Ascending aorta (tissue), 2 donors: ENCODE data around the gene RALGAPA1. TPM values are rescaled to one million over a fixed set of nuclear protein-coding genes. Genes with fewer than 3 reads are reported as not detected.

Source experiments
- DNase-seq, 2 donors: peaks; one replicate each; pipeline ENCODE4 v3.0.0-alpha.2; 2019; ENCODE audit warnings: low spot score in 2 of 2
- H3K27ac ChIP-seq, 2 donors: fragments of 200-600 bp; sonication (generic); one replicate each; pipeline ENCODE4 v1.5.1; 2016 to 2017; ENCODE audit warnings: mild to moderate bottlenecking in 1 of 2
- H3K27me3 ChIP-seq: fragments of 200-600 bp; sonication (generic); one replicate; pipeline ENCODE4 v1.5.1; 2017
- H3K36me3 ChIP-seq, 2 donors: fragments of 200-600 bp; sonication (generic); one replicate each; pipeline ENCODE4 v1.5.1; 2016
- H3K4me1 ChIP-seq, 2 donors: fragments of 200-600 bp; sonication (generic); one replicate each; pipeline ENCODE4 v1.5.1; 2016 to 2017; ENCODE audit warnings: mild to moderate bottlenecking in 1 of 2
- H3K4me3 ChIP-seq, 2 donors: fragments of 200-600 bp; sonication (generic); one replicate each; pipeline ENCODE4 v1.5.1; 2016 to 2017; ENCODE audit warnings: mild to moderate bottlenecking in 1 of 2
- H3K9me3 ChIP-seq, 2 donors: fragments of 200-600 bp; sonication (generic); one replicate each; pipeline ENCODE4 v1.5.1; 2016
- intact Hi-C: fragments of 100-400 bp; cut with DNase I; formaldehyde crosslinking; loops from one replicate; pipeline ENCODE4 v1.15.1; 2023
- total RNA-seq: library from RNA; depleted of rRNA; stranded (reverse); fragments of >200 nt; gene quantifications from one replicate; pipeline ENCODE4 v1.1.0, GENCODE V29; 2016
- TF ChIP-seq, protein P1 (sequence below), 3 experiments: fragments of 200-600 bp in 2 of 3; fragments of 450-650 bp in 1 of 3; sonication (generic) in 2 of 3; IDR thresholded peaks; one replicate each; pipeline ENCODE4 v1.5.1; 2016 to 2019; ENCODE audit warnings: antibody characterized with exemption in 3 of 3, mild to moderate bottlenecking in 1 of 3, moderate library complexity in 1 of 3

RALGAPA1 gene
- total RNA-seq, 1 donor from 2014 or later = 101 TPM

DNA sequence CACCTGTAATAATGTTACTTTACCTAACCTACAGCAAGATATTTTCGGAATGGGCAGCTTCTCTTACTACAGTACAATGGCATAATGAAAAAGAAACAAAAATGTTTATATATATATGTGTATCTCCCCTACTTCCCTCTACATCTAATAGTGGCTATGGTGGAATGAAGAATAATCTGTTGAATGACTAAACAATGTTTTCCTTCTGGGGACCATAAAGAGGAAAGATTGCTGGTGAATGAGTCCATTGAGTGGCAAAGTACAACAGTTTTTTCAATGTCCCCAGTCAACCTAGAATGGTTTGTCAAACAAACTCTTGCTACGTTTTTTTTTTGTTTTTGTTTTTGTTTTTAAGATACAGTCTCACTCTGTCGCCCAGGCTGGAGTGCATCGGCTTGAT, 47.2 kb downstream of the RALGAPA1 start:
- Histone ChIP-seq H3K27me3 (no peaks in the 10 kb centered on the region), H3K36me3 (peaks cover 5 to 39% of the 10 kb centered on the region in 2 donors)
- intact Hi-C loops = no loop called here

DNA sequence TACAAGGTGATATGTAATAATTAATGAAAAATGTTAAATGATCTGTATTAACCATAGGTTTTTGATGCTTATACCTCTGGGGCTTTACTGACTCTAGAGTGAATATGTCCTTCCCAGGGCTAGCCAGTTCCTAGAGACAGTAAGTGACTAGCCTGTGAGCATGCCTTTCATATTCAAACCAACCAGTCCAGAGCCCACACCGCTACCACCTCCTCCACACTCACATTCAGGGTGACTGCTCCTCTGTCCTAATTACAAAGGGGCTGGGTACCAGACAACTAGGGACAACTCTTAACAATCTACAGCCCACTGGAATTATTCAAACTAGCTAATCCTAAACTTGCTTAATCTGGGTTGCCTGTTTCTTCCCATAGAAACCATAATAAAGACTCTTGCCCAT, 49.0 kb downstream of the RALGAPA1 start:
- DNase-seq = no peak
- no peak overlapping the region for H3K27ac ChIP-seq
- H3K4me3 ChIP-seq = no peak overlapping the region
- TF ChIP-seq, protein P1, sequence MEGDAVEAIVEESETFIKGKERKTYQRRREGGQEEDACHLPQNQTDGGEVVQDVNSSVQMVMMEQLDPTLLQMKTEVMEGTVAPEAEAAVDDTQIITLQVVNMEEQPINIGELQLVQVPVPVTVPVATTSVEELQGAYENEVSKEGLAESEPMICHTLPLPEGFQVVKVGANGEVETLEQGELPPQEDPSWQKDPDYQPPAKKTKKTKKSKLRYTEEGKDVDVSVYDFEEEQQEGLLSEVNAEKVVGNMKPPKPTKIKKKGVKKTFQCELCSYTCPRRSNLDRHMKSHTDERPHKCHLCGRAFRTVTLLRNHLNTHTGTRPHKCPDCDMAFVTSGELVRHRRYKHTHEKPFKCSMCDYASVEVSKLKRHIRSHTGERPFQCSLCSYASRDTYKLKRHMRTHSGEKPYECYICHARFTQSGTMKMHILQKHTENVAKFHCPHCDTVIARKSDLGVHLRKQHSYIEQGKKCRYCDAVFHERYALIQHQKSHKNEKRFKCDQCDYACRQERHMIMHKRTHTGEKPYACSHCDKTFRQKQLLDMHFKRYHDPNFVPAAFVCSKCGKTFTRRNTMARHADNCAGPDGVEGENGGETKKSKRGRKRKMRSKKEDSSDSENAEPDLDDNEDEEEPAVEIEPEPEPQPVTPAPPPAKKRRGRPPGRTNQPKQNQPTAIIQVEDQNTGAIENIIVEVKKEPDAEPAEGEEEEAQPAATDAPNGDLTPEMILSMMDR (IDR thresholded peaks at IDR 0.05) = no peak
- no peaks in the 10 kb centered on the region for H3K27me3 ChIP-seq
- peaks cover 16 to 43% of the 10 kb centered on the region in 2 donors for H3K36me3 ChIP-seq
- no peaks in the 10 kb centered on the region for H3K9me3 ChIP-seq
- intact Hi-C loops = no loop called here
- no peaks in the 10 kb centered on the region for H3K4me1 ChIP-seq

More for the DNA sequence above, 47.2 kb downstream of the RALGAPA1 start:
- DNase-seq = no peak
- no peak overlapping the region for H3K27ac ChIP-seq
- H3K4me1 ChIP-seq = no peaks in the 10 kb centered on the region
- no peak overlapping the region for H3K4me3 ChIP-seq
- TF ChIP-seq, protein P1 (IDR thresholded peaks at IDR 0.05) = no peak
- H3K9me3 ChIP-seq = no peaks in the 10 kb centered on the region

DNA sequence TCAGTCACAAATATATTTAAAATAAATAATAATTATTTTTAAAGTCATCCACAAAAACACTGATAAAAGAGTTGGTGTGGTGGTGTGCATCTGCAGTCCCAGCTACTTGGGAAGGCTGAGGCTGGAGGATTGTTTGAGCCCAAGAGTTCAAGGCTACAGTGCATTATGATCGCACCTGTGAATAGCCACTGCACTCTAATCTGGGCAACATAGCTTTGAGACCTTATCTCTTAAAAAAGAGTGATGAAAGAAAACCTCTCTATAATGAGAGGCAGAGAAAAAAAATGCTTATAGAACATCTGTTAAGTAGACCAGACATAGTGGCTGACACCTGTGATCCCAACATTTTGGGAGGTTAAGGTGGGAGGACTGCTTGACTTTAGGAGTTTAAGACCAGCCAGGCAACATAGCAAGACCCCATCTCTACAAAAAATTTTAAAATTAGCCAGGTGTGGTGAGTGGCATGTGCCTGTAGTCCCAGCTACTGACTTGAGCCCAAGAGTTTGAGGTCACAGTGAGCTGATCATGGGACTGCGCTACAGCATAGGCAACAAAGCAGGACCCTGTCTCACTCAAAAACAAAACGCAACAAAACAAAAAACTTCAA, 50.5 kb downstream of the RALGAPA1 start:
- Histone ChIP-seq H3K27ac (no peak overlapping the region), H3K4me3 (no peak overlapping the region), H3K36me3 (peaks cover 23 to 52% of the 10 kb centered on the region in 2 donors), H3K27me3 (no peaks in the 10 kb centered on the region), H3K4me1 (no peaks in the 10 kb centered on the region), H3K9me3 (no peaks in the 10 kb centered on the region)
- TF ChIP-seq, protein P1 (IDR thresholded peaks at IDR 0.05) = no peak
- intact Hi-C loops = no loop called here
- DNase-seq = no peak

- intact Hi-C loops = no loop called here
- Histone ChIP-seq H3K27me3 (no peaks in the 10 kb centered on the region), H3K9me3 (no peaks in the 10 kb centered on the region), H3K4me1 (no peaks in the 10 kb centered on the region), H3K4me3 (no peak overlapping the region), H3K36me3 (peaks cover 34 to 70% of the 10 kb centered on the region in 2 donors), H3K27ac (no peak overlapping the region)
- no peak for DNase-seq
- TF ChIP-seq, protein P1 (IDR thresholded peaks at IDR 0.05) = no peak
Observed at GRCh38 chr14:35754671-35755070, 54.4 kb downstream of the RALGAPA1 start.

DNA sequence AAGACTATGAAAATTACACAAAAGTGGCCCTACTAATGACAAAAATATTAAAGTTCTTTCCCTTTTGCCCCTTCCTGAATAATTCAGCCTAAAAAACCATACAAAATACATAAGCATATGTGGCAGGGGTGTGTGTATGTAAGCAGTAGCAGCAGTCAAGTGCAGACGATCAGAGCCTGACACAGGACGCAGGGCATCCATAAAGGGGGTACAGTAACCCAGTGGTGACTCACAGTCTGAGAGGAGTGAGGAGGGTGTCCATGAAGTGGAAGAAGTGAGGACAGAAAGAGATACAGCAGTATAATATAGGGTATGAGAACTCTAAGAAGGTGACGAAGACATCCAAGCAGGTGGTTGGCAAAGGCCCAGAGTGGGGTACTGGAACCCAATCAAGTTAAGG, 56.7 kb downstream of the RALGAPA1 start:
- no peaks in the 10 kb centered on the region for H3K9me3 ChIP-seq
- H3K4me1 ChIP-seq = no peaks in the 10 kb centered on the region
- intact Hi-C loops = no loop called here
- H3K4me3 ChIP-seq = no peak overlapping the region
- no peak for DNase-seq
- H3K27me3 ChIP-seq = no peaks in the 10 kb centered on the region
- peaks cover 39 to 85% of the 10 kb centered on the region in 2 donors for H3K36me3 ChIP-seq
- TF ChIP-seq, protein P1 (IDR thresholded peaks at IDR 0.05) = no peak
- no peak overlapping the region for H3K27ac ChIP-seq
